Ovary (tissue), 9 donors: ENCODE results near the gene STPG3. TPM values are rescaled to one million over a fixed set of nuclear protein-coding genes. Genes with fewer than 3 reads are reported as not detected.
A peak's percentile ranks its signal among the peaks of the same experiment; 100 is the strongest.

ENCODE experiments used
- DNase-seq, 5 donors: peaks; one replicate each; pipeline ENCODE4 v3.0.0-alpha.2; 2019 to 2020
- H3K27ac ChIP-seq, 2 donors: fragments of 200-600 bp; one replicate each; pipeline versions ENCODE4 v1.5.1 to v1.8.0; 2019 to 2022
- H3K27me3 ChIP-seq: fragments of 200-600 bp; one replicate; pipeline ENCODE4 v1.8.0; 2022
- H3K36me3 ChIP-seq: fragments of 200-600 bp; sonication (generic); one replicate; pipeline ENCODE4 v1.5.1; 2019
- H3K4me1 ChIP-seq: one replicate; pipeline ENCODE4 v1.8.1; 2013; ENCODE audit warnings: mild to moderate bottlenecking, moderate library complexity; ENCODE audit not compliant: insufficient read depth
- H3K4me3 ChIP-seq: fragments of 200-600 bp; sonication (generic); one replicate; pipeline ENCODE4 v1.5.1; 2017
- H3K9me3 ChIP-seq, 2 donors: fragments of 200-600 bp in 1 of 2; sonication (generic) in 1 of 2; one replicate each; pipeline versions ENCODE4 v1.5.1 to v1.8.1; 2013 to 2019; ENCODE audit warnings: mild to moderate bottlenecking in 1 of 2, moderate library complexity in 1 of 2
- CTCF ChIP-seq, 3 donors: fragments of 450-650 bp in 2 of 3; fragments of 200-600 bp in 1 of 3; IDR thresholded peaks; one replicate each; pipeline versions ENCODE4 v1.5.1 to v1.8.0; 2016 to 2022; ENCODE audit warnings: antibody characterized with exemption in 3 of 3, mild to moderate bottlenecking in 1 of 3
- EP300 ChIP-seq: sonication (generic); formaldehyde crosslinking; IDR thresholded peaks from one replicate; pipeline ENCODE4 v1.6.1; 2017; ENCODE audit warnings: antibody characterized with exemption
- POLR2A ChIP-seq: fragments of 450-650 bp; IDR thresholded peaks from one replicate; pipeline ENCODE4 v1.6.1; 2017; ENCODE audit warnings: antibody characterized with exemption, mild to moderate bottlenecking, moderate library complexity
- WGBS, 3 donors: extraction: QIAGEN DNeasy Blood & Tissue Kit in 1 of 3; methylation state at CpG; one replicate each; pipeline versions ENCODE4 v1.1.5 to v1.1.7; 2013 to 2017; 5-methylcytosine and 5-hydroxymethylcytosine counted together
- intact Hi-C, 4 donors: fragments of 100-400 bp; cut with DNase I; formaldehyde crosslinking; loops; one replicate each; pipeline versions ENCODE4 v1.11.0 to v1.15.1; 2022 to 2023
- polyA plus RNA-seq, 2 donors: library from polyadenylated mRNA; stranded (reverse); fragments of 200-250 nt in 1 of 2; fragments of 350-450 nt in 1 of 2; fragmentation: Illumina TruSeq in 1 of 2; extraction: RNeasy Lipid Tissue Mini Kit (QIAGEN cat#74804) in 1 of 2; gene quantifications; one replicate each; pipeline ENCODE4 v1.2.3, GENCODE V29; 2013 to 2014
- total RNA-seq, 7 donors: library from RNA; depleted of rRNA in 2 of 7; stranded (reverse); fragments of >200 nt in 2 of 7; fragmentation: NEBNext Ultra II Directional in 3 of 7; extraction: Animal tissue kit (Norgen Biotek cat#: 25700) in 3 of 7; gene quantifications; one replicate each; pipeline versions ENCODE4 v1.1.0 to v1.2.4, GENCODE V29; 2016 to 2023
- donor health status: DM: no; HTN: no; CAD: no; lungs with moderate emphysema.
- donor health status: DM: no; HTN: no; CAD: no.
- donor health status: Bipolar disorder and iron deficiency.
- donor health status: DM: yes; HTN: yes; CAD: no.
- donor health status: DM: no; HTN: no; CAD: no.
- donor health status: DM: yes; HTN: yes; CAD: no.

The STPG3 gene
- total and polyA plus RNA-seq, 9 donors: not detected

GRCh38 chr9:137264067-137264466, 13.0 kb downstream of the STPG3 start:
- H3K27ac ChIP-seq: no peak overlapping the region
- TF ChIP-seq EP300 (no peak), POLR2A (no peak), CTCF (IDR thresholded peaks at IDR 0.05) (no peak)
- DNase-seq: peak in 1 of 5 donors; percentile 35
- WGBS, 3 donors: 91 to 96% (median 92%) methylated on average over 22 of the region's 22 CpGs
- H3K27me3 ChIP-seq: no peaks in the 10 kb centered on the region
- H3K4me1 ChIP-seq: peaks cover 3% of the 10 kb centered on the region
- H3K4me3 ChIP-seq: no peak overlapping the region
- H3K36me3 ChIP-seq: no peaks in the 10 kb centered on the region
- no peaks in the 10 kb centered on the region for H3K9me3 ChIP-seq
- intact Hi-C loops: no loop called here

GRCh38 chr9:137265496-137266161, 14.5 kb downstream of the STPG3 start:
- H3K27ac ChIP-seq: no peak overlapping the region
- intact Hi-C loops: no loop called here
- DNase-seq: no peak
- TF ChIP-seq CTCF (IDR thresholded peaks at IDR 0.05) (no peak), EP300 (no peak), POLR2A (no peak)
- H3K27me3 ChIP-seq: no peaks in the 10 kb centered on the region
- 88 to 89% (median 89%) methylated on average over 28 to 29 of the region's 29 CpGs for WGBS, 3 donors
- H3K4me3 ChIP-seq: no peak overlapping the region
- H3K9me3 ChIP-seq: no peaks in the 10 kb centered on the region
- no peaks in the 10 kb centered on the region for H3K36me3 ChIP-seq
- H3K4me1 ChIP-seq: peaks cover 6% of the 10 kb centered on the region

- H3K27ac ChIP-seq: no peak overlapping the region
- peaks cover 6% of the 10 kb centered on the region for H3K4me1 ChIP-seq
- TF ChIP-seq CTCF (IDR thresholded peaks at IDR 0.05): no peak
- TF ChIP-seq EP300: no peak
- TF ChIP-seq POLR2A: no peak
- intact Hi-C loops: no loop called here
- DNase-seq: peak in 2 of 5 donors; percentile 12 to 39
- no peaks in the 10 kb centered on the region for H3K27me3 ChIP-seq
- no peak overlapping the region for H3K4me3 ChIP-seq
- H3K36me3 ChIP-seq: no peaks in the 10 kb centered on the region
- 77 to 81% (median 80%) methylated on average over 15 of the region's 15 CpGs for WGBS, 3 donors
- H3K9me3 ChIP-seq: no peaks in the 10 kb centered on the region
These were observed 15.1 kb downstream of the STPG3 start for GRCh38 chr9:137266162-137266527.

- H3K4me3 ChIP-seq: no peak overlapping the region
- H3K27ac ChIP-seq: no peak overlapping the region
- TF ChIP-seq POLR2A: no peak
- no peak for TF ChIP-seq CTCF (IDR thresholded peaks at IDR 0.05)
- no peak for TF ChIP-seq EP300
- WGBS, 3 donors: 86 to 90% (median 88%) methylated on average over 34 of the region's 34 CpGs
- no peaks in the 10 kb centered on the region for H3K27me3 ChIP-seq
- intact Hi-C loops: no loop called here
- DNase-seq: no peak
- no peaks in the 10 kb centered on the region for H3K9me3 ChIP-seq
- H3K4me1 ChIP-seq: peaks cover 6% of the 10 kb centered on the region
- H3K36me3 ChIP-seq: no peaks in the 10 kb centered on the region
These were observed 15.7 kb downstream of the STPG3 start for GRCh38 chr9:137266585-137267453.
